Germinal center (tissue), 1 donor: ENCODE measurements around the gene ZBTB20.
"Not testable (repeated sequence)": the region's sequence is repeated elsewhere in the genome, so short reads cannot be mapped to it uniquely, and the experiment has no call there.

Experiments used
- DNase-seq: peaks from one replicate; pipeline ENCODE4 v3.0.0; 2012; ENCODE audit warnings: mixed read lengths, low spot score

The ZBTB20 gene

DNA sequence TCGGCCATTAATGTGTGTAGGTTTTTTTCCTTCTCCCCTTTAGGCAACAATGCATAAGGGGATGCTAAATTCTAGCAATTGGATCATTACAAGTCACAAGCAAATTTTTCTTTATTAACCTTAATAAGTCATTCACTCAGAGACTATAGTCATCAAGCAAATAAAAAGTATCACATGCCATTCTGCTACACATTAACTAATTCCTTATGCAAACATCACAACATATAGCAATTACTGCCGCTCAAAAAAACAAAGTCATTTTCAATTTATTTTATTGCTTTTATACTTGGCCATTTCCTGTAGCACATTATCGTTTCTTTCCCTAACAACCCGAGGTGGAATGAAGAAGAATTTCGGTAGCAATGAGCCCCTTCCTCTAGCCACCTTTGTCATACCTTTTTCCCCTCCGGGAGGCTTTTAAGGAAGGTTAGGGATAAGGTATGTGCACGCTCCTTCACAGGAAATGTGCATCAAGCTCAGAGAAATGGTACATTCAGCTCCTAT lies 432.1 kb downstream of the ZBTB20 start:
- DNase-seq: no peak

DNA sequence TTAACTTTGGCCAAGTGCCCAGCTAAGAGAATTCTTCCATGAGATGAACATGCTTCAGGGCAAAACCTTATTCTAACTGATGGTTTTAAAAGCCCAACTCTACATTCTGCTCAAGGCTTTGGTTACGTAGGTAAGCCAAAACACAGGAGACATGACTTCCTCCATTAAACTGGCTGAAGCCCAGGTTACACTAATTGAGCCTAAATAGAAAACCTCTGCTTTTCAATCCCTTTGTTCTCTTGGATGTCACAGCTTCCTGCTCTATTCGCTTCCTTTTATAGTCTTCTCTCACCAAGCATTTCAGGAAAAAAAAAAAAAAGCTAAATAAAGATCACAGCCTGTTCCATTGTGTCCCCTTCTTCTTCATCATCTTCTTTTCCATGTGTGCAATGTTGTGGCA lies 432.9 kb downstream of the ZBTB20 start:
- no peak for DNase-seq

DNA sequence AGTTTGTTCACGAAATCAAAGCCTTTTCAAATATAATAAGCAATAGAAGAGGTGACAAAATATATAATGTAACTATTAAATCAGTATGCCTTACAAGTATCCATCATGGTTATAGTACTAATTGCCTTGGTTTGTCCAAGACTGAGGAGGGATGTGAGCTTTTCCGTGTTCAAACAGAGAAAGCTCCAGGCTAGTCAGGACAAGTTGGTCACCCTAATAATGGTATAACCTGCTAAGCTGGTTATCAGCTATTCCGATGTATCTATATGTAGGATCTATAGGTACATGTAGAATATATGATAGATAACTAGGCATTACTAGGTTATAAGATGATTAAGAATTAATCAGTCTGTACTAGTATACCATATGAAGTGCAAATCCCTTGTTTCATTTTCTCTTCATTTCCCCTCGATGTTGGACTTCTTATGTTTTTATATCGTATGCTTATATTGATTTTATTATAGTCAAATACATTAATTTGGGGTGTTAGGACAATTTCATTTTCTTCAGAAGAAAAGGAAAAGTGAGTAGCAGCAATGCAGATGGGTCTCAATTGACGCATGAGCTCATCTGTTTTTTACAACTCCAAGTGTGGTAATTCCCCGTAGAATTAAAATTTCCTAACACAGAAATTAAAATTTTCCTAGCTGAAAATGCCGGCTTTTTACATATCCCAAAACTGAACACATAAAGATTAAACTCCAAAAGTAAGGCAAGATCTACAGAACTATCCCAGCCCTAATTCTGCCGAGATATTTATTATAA lies 434.2 kb downstream of the ZBTB20 start:
- DNase-seq: no peak

DNA sequence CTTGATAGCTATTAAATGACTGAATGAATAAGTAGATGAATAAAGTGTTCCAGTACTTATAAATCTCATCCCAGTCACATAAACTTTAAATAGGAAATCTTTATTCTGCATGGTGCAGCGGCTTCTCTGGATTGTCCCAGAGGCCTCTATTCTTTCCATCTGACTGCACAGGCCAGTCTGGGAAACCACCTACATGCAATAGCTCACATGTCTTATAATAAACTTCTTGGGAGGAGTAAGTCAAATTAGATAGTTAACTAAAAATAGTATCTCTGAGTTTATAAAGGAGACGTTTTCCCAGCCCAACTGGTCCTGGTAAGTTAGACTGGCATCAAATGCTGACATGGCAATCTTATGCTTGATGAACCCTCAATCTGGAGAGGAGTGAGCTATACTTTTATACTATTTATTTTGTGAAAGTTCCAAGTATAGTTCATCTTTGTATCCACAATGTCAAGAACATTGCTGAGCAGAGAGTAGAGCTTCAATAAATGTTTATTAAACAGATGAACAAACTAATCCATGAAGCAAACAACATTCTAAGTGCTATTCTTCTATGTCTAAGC lies 435.7 kb downstream of the ZBTB20 start:
- no peak for DNase-seq

DNA sequence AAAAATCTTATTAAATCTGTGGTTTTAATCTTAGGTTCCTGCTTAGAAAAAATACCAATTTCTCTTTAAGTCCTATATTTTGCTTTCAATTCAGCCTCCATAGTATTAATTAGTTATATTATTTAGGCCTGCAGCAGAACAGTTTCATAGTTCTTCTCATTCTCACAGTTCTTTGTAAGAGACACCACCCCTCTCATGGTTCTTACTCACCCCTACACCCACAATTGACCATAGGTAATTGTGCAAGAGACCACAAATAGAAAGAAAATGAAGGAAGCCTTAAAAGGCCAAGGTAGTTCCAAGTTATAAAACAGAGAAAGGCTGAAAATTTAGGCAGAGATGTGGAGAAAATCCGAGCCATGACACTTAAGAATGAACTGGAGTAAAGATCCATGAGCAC lies 438.0 kb downstream of the ZBTB20 start:
- no peak for DNase-seq

DNA sequence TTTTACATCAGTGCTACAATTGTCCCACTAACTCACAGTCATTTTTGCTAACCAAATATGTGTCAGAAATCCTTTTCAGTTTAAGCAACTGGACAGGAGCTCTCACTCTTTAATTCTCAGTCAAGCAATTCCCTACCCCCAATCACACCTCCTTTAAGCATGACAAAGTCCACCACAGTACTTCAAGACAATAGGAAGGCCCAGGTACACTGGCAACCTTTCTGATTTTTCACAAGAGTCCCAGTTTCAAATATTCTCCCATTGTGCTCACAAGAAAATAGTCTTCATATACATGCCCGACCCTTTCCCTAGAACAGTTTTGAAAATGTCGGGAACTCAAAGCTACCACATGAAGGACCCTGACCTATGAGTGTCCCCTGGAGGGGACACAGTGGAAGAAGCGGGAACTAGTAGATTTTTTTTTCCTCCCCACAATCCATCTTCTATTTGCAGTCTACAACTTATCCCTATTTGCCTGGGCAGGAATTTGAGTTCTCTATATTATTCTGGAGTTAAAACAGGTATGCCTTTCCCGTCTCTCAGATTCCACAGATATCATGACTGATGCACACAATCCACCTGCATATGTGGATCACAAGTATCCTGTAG lies 439.7 kb downstream of the ZBTB20 start:
- no peak for DNase-seq

DNA sequence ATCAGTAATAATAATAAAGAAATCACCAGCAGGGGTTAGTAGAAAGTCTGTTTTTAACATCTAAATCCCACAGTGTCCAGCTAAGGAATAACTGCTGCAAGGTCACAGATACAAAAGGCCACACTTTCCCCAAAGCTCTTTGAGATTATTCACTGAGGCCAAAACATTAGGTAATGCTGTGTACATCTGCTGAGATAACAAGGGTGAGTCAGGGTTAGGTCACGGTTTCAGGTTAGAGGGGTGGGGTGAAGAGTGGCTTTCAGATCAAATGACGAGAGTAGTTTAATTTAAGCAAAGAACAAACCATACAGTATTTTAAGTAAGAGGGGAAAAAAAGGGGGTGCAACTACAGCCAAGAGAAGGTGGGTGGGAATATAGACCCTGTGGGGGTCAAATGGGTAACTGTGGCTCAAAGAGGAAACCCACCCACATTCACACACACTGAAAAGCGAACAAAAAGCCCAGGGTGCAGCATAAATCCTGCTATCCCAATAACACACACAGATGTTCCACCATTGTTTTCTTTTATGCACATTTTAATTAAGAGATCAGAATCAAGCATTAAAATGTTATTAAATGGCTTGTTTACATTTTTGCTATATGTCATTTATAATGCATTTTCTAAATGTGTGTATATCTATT lies 440.4 kb downstream of the ZBTB20 start:
- DNase-seq: no peak

DNA sequence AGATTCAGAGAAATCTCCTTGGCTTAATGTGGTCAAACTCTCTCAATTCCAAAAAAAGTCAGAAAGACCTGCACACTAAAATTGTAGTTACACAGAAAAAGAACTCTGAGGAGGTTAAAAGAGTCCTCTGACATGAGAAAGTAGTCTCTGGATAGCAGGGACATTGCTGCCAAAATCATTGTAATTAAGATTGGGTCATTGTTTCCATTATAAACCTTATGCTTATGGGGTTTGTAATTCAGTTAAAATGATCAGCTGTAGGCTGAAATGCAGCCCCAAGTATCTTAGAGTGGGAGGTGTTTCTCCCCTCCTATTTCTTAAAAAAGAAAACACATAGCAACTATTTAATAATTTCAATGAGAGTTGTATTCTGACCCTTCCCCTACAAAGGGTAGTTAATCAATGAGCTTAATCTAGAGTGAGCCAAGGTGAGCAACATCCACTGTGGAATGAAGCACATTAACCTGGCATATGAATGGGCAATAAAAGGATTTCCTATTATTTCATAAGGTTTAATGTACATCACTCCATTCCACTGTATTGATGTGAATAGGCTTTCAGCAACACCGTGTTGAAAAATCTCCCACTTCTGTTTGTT lies 446.4 kb downstream of the ZBTB20 start:
- no peak for DNase-seq

DNA sequence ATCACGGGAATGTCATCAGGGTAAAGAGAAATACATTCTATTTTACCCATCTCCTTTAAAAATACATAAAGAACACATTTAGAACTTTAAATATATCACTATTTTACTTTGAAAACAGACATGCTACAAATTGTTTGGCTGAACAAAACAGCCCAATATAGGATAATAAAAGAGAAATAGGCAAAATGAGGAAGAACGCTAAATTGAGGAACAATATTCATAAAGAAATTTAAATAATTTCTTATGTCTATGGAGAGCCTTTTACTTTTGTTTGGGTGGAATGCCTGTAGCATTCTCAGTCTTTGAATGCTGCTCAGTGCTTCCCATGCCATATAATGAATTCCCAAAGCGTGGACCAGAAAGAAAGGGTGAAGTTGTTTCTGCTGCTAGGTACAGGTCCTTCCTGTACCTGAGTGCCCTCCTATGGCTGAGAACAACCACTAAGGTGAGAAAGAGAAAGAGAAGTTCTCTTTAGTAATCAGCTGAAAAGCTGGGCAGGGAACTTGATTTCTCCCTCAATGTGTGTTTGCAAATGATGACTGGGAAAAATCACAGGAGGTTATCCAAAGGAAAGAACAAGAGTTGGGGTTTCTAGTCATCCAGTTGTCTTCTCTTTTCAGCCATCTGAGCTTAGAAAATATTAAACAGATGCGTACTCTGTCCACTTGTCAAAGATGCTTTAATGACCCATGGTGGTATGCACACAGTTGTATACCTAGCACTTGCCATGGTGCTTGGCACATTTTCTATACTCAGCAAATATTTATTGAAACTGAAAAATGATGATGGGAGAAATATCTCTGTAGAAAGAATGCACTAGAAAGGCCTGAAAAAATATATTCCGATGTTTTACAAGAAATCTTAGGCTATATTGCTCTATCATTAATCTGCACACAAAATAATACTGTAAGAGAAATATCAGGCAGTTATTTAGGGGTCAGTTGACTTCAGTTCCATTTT lies 448.7 kb downstream of the ZBTB20 start:
- DNase-seq: no peak

DNA sequence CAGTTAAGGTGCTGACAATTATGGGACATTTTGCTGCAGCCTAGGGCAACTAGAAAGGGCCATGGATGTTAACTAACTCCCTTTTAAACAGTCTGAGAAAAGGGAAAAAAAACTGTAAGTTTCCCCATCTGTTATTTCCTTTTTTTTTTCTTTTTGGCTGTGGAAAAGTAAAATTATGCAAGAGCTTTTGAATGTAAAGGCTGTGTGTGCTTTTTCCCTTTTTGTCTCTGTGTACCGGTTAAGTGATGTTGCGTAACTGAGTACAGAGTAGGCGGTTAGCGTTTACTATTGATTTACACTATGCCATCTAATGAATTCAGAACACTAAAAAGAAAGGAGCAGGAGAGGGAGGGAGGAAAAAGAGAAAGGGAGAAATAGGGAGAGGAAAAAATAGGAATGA lies 449.7 kb downstream of the ZBTB20 start:
- DNase-seq: no peak

DNA sequence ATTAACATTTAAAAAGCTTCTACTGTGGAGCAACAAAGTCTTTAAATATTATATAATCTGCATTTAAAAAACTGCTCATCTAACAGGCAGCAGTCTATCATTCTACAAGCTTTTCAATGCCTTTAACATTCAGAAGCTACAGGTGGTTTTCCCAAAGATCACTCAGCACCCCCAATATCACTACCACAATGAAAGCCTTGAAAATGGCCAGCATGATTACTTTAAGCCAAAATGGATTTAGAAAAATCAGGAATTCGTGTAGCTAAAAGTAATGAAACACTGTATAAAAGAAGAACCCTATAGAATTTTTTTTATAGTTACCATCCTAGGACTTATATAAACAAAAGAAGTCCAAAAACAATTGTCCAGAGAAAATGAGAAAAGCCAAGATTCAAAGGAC lies 452.8 kb downstream of the ZBTB20 start:
- no peak for DNase-seq

DNA sequence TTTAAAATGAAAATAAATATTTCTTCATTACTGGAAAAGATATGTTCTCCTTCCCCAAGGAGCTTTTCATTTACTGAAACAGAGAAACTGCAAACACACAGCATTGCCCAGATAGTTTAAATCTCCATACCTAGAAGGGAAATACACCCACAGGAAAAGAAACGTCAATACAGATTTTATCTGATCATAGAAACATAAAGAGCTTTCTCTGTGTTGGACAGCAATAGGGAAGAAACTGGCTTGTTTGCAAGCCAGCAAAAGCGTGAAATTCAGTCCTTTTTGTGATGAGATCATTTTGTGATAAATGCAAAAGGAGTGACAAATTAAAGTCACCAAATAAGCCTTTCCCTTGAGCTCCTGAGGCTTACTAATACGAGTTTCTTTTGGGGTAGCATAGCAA lies 455.2 kb downstream of the ZBTB20 start:
- DNase-seq: no peak

DNA sequence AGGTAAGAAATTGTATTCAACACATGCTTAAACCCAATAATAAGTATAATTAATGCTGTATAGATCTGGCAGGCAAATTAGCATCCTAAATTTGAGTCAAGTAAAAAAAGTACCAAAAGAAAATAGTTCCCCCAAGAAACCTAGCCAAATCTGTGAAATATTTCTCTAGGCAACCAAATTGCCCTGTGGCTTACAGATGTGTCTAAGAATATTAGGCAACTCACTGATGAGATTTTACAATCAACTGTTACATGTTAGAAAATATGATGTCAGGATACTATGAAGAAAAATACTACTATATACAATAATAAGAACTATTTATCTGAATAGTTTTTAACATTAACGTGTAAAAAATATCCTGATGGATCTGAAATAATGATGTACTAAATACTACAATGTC lies 456.2 kb downstream of the ZBTB20 start:
- DNase-seq: no peak

DNA sequence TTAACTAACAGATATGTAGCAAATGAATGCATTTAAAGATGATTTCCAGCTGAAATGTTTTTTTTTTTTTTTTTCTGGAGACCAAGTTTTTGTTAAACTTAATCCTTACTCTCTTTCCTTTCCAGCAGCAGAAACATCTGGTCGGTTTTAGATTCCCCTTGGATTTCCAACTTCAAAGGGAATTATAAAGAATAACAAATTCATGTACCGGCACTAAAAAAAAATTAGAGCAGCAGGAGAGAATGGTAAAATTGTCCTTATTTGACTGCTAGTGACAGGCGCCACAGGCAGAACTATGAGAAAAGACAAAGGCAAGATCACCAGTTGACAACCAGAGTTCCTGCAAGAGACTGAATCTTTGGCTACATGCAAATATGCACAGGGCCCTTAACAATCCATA lies 459.9 kb downstream of the ZBTB20 start:
- DNase-seq: no peak

DNA sequence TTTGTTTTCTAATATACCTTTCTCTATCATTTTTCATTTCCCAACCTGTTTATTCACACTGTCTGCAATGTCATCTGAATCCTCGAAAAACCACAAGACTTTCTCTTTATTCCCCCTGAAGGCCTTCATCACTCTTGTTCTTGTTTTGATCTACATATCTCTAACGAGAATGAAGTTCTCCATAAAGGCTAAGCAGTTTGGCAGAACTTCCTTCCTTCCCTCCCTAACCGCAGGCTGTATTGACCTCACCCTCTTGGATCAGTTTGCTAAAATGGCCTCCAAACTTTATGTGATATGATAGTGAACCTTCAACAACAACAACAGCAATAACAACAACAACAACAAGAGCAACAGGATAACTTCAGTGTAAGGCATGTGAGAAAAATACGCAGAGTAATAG lies 460.5 kb downstream of the ZBTB20 start:
- DNase-seq: no peak

DNA sequence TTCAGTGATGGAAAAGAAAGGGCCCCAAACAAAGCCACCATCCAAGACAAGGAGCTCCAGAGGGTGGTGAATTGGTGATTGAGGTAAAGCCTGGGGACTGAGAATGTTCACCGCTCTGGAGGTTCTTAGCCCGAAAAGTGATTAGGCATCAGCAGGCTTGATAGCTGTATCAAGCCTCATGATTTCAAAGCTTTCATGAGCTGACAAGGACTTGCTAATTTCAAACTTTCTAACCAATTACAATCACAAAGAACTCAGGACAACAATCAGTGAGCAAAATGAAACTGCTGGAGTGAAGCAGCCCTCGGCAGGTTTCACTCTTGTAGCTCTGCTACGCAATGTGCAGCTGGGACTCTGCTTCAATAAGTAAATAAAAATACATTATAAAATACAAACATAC lies 461.9 kb downstream of the ZBTB20 start:
- DNase-seq: no peak

DNA sequence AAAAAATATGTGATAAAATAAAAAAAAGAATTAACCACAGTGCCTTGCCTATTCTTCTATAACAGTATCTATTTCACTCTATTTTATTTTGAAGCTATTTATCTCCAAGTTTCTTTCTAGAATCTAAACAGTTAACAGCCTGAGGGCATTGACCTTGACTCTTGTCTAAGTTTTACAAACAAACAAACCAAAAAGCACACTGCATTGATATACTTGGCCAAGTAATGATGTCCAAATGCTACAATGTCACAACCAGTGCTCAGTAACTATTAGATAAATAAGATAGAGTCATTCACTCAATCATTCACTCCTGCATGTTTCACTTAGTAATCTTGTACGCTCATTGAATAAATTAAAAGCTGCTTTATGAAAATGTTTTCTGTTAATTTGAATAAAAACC lies 466.8 kb downstream of the ZBTB20 start:
- DNase-seq: no peak

DNA sequence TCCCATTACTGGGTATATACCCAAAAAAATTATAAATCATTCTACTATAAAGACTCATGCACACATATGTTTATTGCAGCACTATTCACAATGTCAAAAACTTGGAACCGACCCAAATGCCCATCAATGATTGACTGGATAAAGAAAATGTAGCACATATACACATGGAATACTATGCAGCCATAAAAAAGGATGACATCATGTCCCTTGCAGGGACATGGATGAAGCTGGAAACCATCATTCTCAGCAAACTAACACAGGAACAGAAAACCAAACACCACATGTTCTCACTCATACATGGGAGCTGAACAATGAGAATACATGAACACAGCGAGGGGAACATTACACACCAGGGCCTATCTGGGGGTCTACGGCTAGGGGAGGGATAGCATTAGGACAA lies 467.3 kb downstream of the ZBTB20 start:
- DNase-seq: not testable (repeated sequence)

DNA sequence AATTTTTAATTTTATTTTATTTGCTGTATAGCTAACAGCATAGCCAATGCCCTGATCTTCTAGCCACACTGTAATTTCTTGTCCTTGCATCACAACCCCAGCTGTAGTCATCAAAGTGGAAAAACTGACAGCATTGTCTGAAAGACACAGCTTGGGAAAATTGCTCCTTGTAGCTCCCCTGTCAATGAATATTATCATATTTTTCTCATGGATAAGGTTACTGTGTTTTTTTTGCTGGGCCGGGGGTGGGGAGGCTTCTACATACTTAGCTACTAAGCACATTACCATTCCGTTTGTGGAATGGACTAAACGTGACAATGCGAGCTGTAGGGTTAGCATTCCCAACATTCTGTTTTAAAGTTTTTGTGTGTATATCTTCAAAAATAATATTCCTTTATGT lies 472.0 kb downstream of the ZBTB20 start:
- DNase-seq: no peak

DNA sequence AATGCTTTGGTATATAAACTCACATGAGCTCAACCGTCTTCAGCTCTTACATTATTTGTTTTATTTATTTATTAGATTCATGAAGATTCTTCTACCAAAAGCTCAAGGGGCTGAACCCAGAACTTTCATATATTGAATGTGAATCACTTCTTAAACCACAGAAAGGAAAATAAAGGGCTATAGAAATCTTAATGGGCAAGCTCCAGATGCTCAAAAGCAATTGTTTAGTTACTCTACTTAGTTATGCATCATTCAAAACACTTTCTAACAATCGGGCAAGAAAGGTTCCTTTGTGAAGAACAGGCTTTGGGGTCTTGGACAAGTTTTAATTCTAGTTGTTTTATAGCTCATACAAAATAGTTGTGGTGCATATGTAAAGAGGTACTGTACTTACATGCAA lies 473.1 kb downstream of the ZBTB20 start:
- DNase-seq: no peak

DNA sequence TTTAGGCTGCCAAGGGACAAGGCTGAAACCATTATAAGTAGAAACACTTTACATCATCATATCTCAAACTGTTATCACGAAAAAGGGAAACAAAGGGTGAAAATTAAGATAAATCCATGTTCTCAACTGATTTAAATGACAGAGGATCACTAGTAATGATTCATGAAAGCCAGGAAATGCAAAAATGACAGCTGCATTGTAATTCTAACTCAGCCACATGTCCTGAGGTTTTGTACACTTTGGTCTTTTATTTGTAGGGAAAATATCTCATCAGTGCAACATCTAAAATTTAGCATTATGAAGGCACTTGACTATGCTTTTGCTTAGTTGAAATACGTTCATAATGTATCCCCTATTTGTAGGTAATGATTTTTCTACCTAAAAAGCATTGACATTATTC lies 473.6 kb downstream of the ZBTB20 start:
- DNase-seq: no peak
